Fibroblast of lung (primary cell): ENCODE measurements around the gene RNF126. TPM values are rescaled to one million over a fixed set of nuclear protein-coding genes. Genes with fewer than 3 reads are reported as not detected.

Experiments
- DNase-seq, 2 donors: peaks; one replicate each; pipeline versions ENCODE4 v3.0.0 to v3.0.0-alpha.2; 2010; ENCODE audit warnings: low read depth in 2 of 2
- H2AFZ ChIP-seq: 2 replicates; pipeline ENCODE4 v1.5.1; 2012; ENCODE audit warnings: low read length, control low read depth, inconsistent platforms
- H3K27ac ChIP-seq: 2 replicates; pipeline ENCODE4 v1.5.1; 2011; ENCODE audit warnings: low read length, control low read depth; ENCODE audit not compliant: insufficient read depth
- H3K27me3 ChIP-seq: 2 replicates; pipeline ENCODE4 v1.5.1; 2011; ENCODE audit warnings: mild to moderate bottlenecking, low read length; ENCODE audit not compliant: control insufficient read depth, insufficient read depth
- H3K36me3 ChIP-seq: 2 replicates; pipeline ENCODE4 v1.5.1; 2011; ENCODE audit warnings: low read length; ENCODE audit not compliant: control insufficient read depth, insufficient read depth
- H3K4me1 ChIP-seq: 2 replicates; pipeline ENCODE4 v1.5.1; 2011; ENCODE audit warnings: low read length; ENCODE audit not compliant: control insufficient read depth, insufficient read depth; ENCODE audit errors: extremely low read depth
- H3K4me2 ChIP-seq: 2 replicates; pipeline ENCODE4 v1.5.1; 2011; ENCODE audit warnings: low read length, control low read depth; ENCODE audit not compliant: insufficient read depth; ENCODE audit errors: extremely low read depth
- H3K4me3 ChIP-seq, 4 experiments: fragments of 200-600 bp in 1 of 4; sonication (generic) in 1 of 4; replicated peaks in 1 of 4; 2 replicates each; pipeline ENCODE4 v1.5.1; 2011 to 2016; ENCODE audit warnings: low read length in 4 of 4, low read depth in 3 of 4, mild to moderate bottlenecking in 3 of 4, control low read depth in 2 of 4, inconsistent platforms in 1 of 4, mixed read lengths in 1 of 4; ENCODE audit not compliant: insufficient read depth in 1 of 4; ENCODE audit errors: control extremely low read depth in 1 of 4
- H3K79me2 ChIP-seq: 2 replicates; pipeline ENCODE4 v1.5.1; 2012; ENCODE audit warnings: mild to moderate bottlenecking, low read length, inconsistent platforms; ENCODE audit not compliant: control insufficient read depth, insufficient read depth
- H3K9ac ChIP-seq: 2 replicates; pipeline ENCODE4 v1.5.1; 2011; ENCODE audit warnings: mild to moderate bottlenecking, low read length, control low read depth; ENCODE audit not compliant: insufficient read depth
- H3K9me3 ChIP-seq: 2 replicates; pipeline ENCODE4 v1.5.1; 2012; ENCODE audit warnings: low read depth, low read length; ENCODE audit not compliant: control insufficient read depth, insufficient read depth
- H4K20me1 ChIP-seq: 2 replicates; pipeline ENCODE4 v1.5.1; 2011; ENCODE audit warnings: low read length; ENCODE audit not compliant: control insufficient read depth, insufficient read depth; ENCODE audit errors: extremely low read depth
- EZH2 ChIP-seq: IDR thresholded peaks from 2 replicates; pipeline ENCODE4 v1.5.1; 2012; ENCODE audit warnings: low read length, control low read depth, mild to moderate bottlenecking; ENCODE audit errors: missing control alignments
- polyA plus RNA-seq, 2 donors: library from polyadenylated mRNA; depleted of rRNA in 1 of 2; stranded (reverse) in 1 of 2; unstranded in 1 of 2; fragments of >200 nt; gene quantifications; 2 replicates each; pipeline ENCODE4 v1.2.1, GENCODE V29; 2011 to 2012; ENCODE audit warnings: missing spikeins in 1 of 2
- total RNA-seq: library from RNA; depleted of rRNA; stranded (reverse); fragments of >200 nt; gene quantifications from 2 replicates; pipeline ENCODE4 v1.2.1, GENCODE V29; 2014
- TF ChIP-seq, protein P1 (sequence below), 2 donors: IDR thresholded peaks in 1 of 2; conservative IDR thresholded peaks in 1 of 2; 1 replicate in 1 of 2; 2 replicates in 1 of 2; pipeline ENCODE4 v1.5.1; 2011 to 2012; ENCODE audit warnings: low read length in 2 of 2, control low read depth in 1 of 2, inconsistent platforms in 1 of 2, low read depth in 1 of 2, mild to moderate bottlenecking in 1 of 2

Gene RNF126
- total and polyA plus RNA-seq, 2 donors (not counting 1 experiment from before 2014, with no cell fraction given) = 7.8 to 18.0 TPM

DNA sequence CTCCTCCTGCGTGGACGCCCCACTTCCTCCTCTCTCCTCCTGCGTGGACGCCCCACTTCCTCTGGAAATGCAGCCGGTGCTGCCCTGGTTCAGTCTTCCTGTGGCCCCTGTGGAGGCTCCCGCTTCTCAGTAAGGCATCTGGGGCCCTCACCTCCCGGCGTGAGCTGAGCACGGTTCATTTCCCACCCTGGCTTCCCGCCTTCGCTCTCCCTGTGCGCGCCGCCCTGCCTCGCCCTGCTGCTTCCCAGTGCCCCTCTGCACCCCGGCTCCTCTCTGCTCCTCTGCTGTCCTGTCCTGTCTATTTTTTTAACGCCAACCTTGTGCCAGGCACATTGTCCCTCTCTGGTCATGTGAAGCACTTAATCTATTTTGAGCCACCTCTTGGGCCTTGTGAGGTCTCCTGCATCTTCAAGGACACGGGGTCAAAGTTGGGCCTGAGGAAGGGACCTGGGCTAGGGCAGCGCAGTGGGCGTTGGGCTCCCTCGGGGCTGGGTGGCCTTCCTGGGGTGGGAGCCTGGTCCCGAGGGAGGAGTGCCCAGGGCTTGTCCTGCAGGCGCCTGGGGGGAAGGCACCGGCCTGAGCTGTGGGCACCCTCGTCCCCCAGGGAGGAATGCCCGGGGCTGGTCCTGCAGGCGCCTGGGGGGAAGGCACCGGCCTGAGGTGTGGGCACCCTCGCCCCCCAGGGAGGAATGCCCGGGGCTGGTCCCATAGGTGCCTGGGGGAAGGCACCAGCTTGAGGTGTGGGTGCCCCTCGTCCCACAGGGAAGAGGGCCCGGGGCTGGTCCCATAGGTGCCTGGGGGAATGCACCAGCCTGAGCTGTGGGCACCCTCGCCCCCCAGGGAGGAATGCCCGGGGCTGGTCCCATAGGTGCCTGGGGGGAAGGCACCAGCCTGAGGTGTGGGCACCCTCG lies 60.4 kb downstream of the RNF126 start:
- TF ChIP-seq, protein P1, sequence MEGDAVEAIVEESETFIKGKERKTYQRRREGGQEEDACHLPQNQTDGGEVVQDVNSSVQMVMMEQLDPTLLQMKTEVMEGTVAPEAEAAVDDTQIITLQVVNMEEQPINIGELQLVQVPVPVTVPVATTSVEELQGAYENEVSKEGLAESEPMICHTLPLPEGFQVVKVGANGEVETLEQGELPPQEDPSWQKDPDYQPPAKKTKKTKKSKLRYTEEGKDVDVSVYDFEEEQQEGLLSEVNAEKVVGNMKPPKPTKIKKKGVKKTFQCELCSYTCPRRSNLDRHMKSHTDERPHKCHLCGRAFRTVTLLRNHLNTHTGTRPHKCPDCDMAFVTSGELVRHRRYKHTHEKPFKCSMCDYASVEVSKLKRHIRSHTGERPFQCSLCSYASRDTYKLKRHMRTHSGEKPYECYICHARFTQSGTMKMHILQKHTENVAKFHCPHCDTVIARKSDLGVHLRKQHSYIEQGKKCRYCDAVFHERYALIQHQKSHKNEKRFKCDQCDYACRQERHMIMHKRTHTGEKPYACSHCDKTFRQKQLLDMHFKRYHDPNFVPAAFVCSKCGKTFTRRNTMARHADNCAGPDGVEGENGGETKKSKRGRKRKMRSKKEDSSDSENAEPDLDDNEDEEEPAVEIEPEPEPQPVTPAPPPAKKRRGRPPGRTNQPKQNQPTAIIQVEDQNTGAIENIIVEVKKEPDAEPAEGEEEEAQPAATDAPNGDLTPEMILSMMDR (conservative IDR thresholded peaks at IDR 0.05 in 1 of 2, IDR thresholded peaks at IDR 0.05 in 1 of 2; ENCODE audit: low read depth in 1 of 2, low read length in 2 of 2) = no peak
- no peak for TF ChIP-seq EZH2

GRCh38 chr19:601790-602189 lies 61.2 kb downstream of the RNF126 start:
- Histone ChIP-seq H4K20me1 (no peaks in the 10 kb centered on the region), H3K9me3 (no peaks in the 10 kb centered on the region), H2AFZ (no peak overlapping the region), H3K27ac (no peak overlapping the region), H3K4me3 (no peak overlapping the region), H3K36me3 (no peaks in the 10 kb centered on the region), H3K9ac (no peak overlapping the region), H3K27me3 (no peaks in the 10 kb centered on the region), H3K79me2 (no peaks in the 10 kb centered on the region), H3K4me1 (no peaks in the 10 kb centered on the region), H3K4me2 (no peak overlapping the region)
- no peak for DNase-seq
- TF ChIP-seq, protein P1 (conservative IDR thresholded peaks at IDR 0.05 in 1 of 2, IDR thresholded peaks at IDR 0.05 in 1 of 2; ENCODE audit: low read depth in 1 of 2, low read length in 2 of 2) = no peak
- no peak for TF ChIP-seq EZH2

More for the DNA sequence above, 60.4 kb downstream of the RNF126 start:
- Histone ChIP-seq H3K4me2 (no peak overlapping the region), H3K36me3 (no peaks in the 10 kb centered on the region), H3K9ac (no peak overlapping the region), H4K20me1 (no peaks in the 10 kb centered on the region), H3K27ac (no peak overlapping the region), H3K79me2 (no peaks in the 10 kb centered on the region), H2AFZ (no peak overlapping the region), H3K27me3 (no peaks in the 10 kb centered on the region), H3K4me1 (no peaks in the 10 kb centered on the region), H3K9me3 (no peaks in the 10 kb centered on the region), H3K4me3 (no peak overlapping the region)
- DNase-seq = no peak

DNA sequence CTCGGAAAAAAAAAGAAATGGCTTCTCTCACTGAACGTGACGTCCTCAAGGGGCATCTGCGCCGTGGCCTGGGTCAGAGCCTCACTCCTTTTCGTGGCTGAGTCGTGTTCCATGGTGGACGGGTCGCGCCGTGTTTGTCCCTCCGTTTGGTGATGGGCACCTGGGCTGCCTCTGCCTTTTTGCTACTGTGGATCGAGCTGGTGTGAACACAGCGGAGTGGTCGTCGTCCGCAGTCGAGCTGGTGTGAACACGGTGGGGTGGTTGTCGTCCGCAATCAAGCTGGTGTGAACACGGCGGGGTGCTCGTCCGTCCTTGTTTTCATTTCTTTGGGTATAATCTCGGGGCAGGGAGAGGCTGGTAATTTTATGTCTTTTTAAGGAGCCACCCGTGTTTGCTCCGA lies 61.7 kb downstream of the RNF126 start:
- Histone ChIP-seq H3K27me3 (no peaks in the 10 kb centered on the region), H3K9ac (no peak overlapping the region), H3K4me3 (no peak overlapping the region), H3K36me3 (no peaks in the 10 kb centered on the region), H3K79me2 (no peaks in the 10 kb centered on the region), H4K20me1 (no peaks in the 10 kb centered on the region), H3K9me3 (no peaks in the 10 kb centered on the region), H3K4me1 (no peaks in the 10 kb centered on the region), H3K4me2 (no peak overlapping the region), H2AFZ (no peak overlapping the region), H3K27ac (no peak overlapping the region)
- no peak for DNase-seq
- TF ChIP-seq, protein P1 (conservative IDR thresholded peaks at IDR 0.05 in 1 of 2, IDR thresholded peaks at IDR 0.05 in 1 of 2; ENCODE audit: low read depth in 1 of 2, low read length in 2 of 2) = no peak
- no peak for TF ChIP-seq EZH2

Other genes with a start within 250 kb of the RNF126 start
- 2.5 and 3.3 TPM in 2 replicates for gene SHC2, start 202.2 kb downstream of the RNF126 start, total RNA-seq
- gene SHC2, start 202.2 kb downstream of the RNF126 start, polyA plus RNA-seq = 0.02 and 0.28 TPM in 2 replicates
- gene MADCAM1, start 166.7 kb downstream of the RNF126 start, total RNA-seq = 0.17 and 0.26 TPM in 2 replicates
- gene MADCAM1, start 166.7 kb downstream of the RNF126 start, polyA plus RNA-seq = not detected in 2 replicates
- 30.1 and 36.0 TPM in 2 replicates for gene TPGS1, start 155.7 kb downstream of the RNF126 start, total RNA-seq
- 1.7 and 2.0 TPM in 2 replicates for gene TPGS1, start 155.7 kb downstream of the RNF126 start, polyA plus RNA-seq
- 65.0 and 72.5 TPM in 2 replicates for gene CDC34, start 131.5 kb downstream of the RNF126 start, total RNA-seq
- 23.3 and 27.0 TPM in 2 replicates for gene CDC34, start 131.5 kb downstream of the RNF126 start, polyA plus RNA-seq
- gene GZMM, start 119.2 kb downstream of the RNF126 start, total RNA-seq = 0.17 TPM in 1 of 2 replicates, not detected in the other
- 0.35 TPM in 1 of 2 replicates, not detected in the other for gene GZMM, start 119.2 kb downstream of the RNF126 start, polyA plus RNA-seq
- 199 and 246 TPM in 2 replicates for gene BSG, start 90.6 kb downstream of the RNF126 start, total RNA-seq
- gene BSG, start 90.6 kb downstream of the RNF126 start, polyA plus RNA-seq = 258 and 325 TPM in 2 replicates
- gene HCN2, start 73.3 kb downstream of the RNF126 start, total RNA-seq = 0.26 and 0.50 TPM in 2 replicates
- gene HCN2, start 73.3 kb downstream of the RNF126 start, polyA plus RNA-seq = 0.49 and 0.54 TPM in 2 replicates
- 17.2 and 21.5 TPM in 2 replicates for gene POLRMT, start 29.7 kb downstream of the RNF126 start, total RNA-seq
- gene POLRMT, start 29.7 kb downstream of the RNF126 start, polyA plus RNA-seq = 7.3 and 13.5 TPM in 2 replicates
- gene FGF22, start 23.3 kb downstream of the RNF126 start, total RNA-seq = under 0.01 TPM in 1 of 2 replicates, not detected in the other
- gene FGF22, start 23.3 kb downstream of the RNF126 start, polyA plus RNA-seq = 0.06 TPM in 1 of 2 replicates, not detected in the other
- 26.8 and 36.5 TPM in 2 replicates for gene FSTL3, start 13.2 kb upstream of the RNF126 start, total RNA-seq
- 10.2 and 18.6 TPM in 2 replicates for gene FSTL3, start 13.2 kb upstream of the RNF126 start, polyA plus RNA-seq
- gene PRSS57, start 32.2 kb upstream of the RNF126 start, total RNA-seq = not detected in 2 replicates
- not detected in 2 replicates for gene PRSS57, start 32.2 kb upstream of the RNF126 start, polyA plus RNA-seq
- 8.3 and 22.1 TPM in 2 replicates for gene PALM, start 45.7 kb upstream of the RNF126 start, total RNA-seq
- 1.0 and 3.2 TPM in 2 replicates for gene PALM, start 45.7 kb upstream of the RNF126 start, polyA plus RNA-seq
- under 0.01 TPM in 1 of 2 replicates, not detected in the other for gene MISP, start 87.9 kb upstream of the RNF126 start, total RNA-seq
- not detected in 2 replicates for gene MISP, start 87.9 kb upstream of the RNF126 start, polyA plus RNA-seq
- 67.5 and 83.1 TPM in 2 replicates for gene PTBP1, start 134.2 kb upstream of the RNF126 start, total RNA-seq
- gene PTBP1, start 134.2 kb upstream of the RNF126 start, polyA plus RNA-seq = 74.6 and 142 TPM in 2 replicates
- gene PLPPR3, start 158.7 kb upstream of the RNF126 start, total RNA-seq = 1.5 and 2.5 TPM in 2 replicates
- gene PLPPR3, start 158.7 kb upstream of the RNF126 start, polyA plus RNA-seq = 0.19 and 0.30 TPM in 2 replicates
- gene AZU1, start 164.6 kb upstream of the RNF126 start, total RNA-seq = 0.17 TPM in 1 of 2 replicates, not detected in the other
- not detected in 2 replicates for gene AZU1, start 164.6 kb upstream of the RNF126 start, polyA plus RNA-seq
- gene PRTN3, start 177.8 kb upstream of the RNF126 start, total RNA-seq = not detected in 2 replicates
- gene PRTN3, start 177.8 kb upstream of the RNF126 start, polyA plus RNA-seq = not detected in 2 replicates
- 0.51 and 0.66 TPM in 2 replicates for gene ELANE, start 189.1 kb upstream of the RNF126 start, total RNA-seq
- gene ELANE, start 189.1 kb upstream of the RNF126 start, polyA plus RNA-seq = 0.07 and 0.48 TPM in 2 replicates
- 18.8 and 206 TPM in 2 replicates for gene CFD, start 196.4 kb upstream of the RNF126 start, total RNA-seq
- 1.00 and 3.3 TPM in 2 replicates for gene CFD, start 196.4 kb upstream of the RNF126 start, polyA plus RNA-seq
- 24.4 and 35.0 TPM in 2 replicates for gene MED16, start 230.0 kb upstream of the RNF126 start, total RNA-seq
- 19.3 and 26.2 TPM in 2 replicates for gene MED16, start 230.0 kb upstream of the RNF126 start, polyA plus RNA-seq
- gene RNU6-9, start 230.3 kb upstream of the RNF126 start, total RNA-seq = not detected in 2 replicates
- not detected in 2 replicates for gene RNU6-9, start 230.3 kb upstream of the RNF126 start, polyA plus RNA-seq